IMR-90 (cell line): Measurements from ENCODE around the gene NR6A1. TPM values are rescaled to one million over a fixed set of nuclear protein-coding genes. Genes with fewer than 3 reads are reported as not detected.
A peak's percentile ranks its signal among the peaks of the same experiment; 100 is the strongest.

Source experiments
- ATAC-seq: fragments of 200-7000 bp; cut with Tn5 transposase; 2 replicates; pipeline ENCODE4 v1.9.1; 2020; ENCODE audit warnings: low read depth, mild to moderate bottlenecking, moderate library complexity
- BruUV-seq: library from RNA; stranded (reverse); fragments of 400-500 nt; replicated peaks from 2 replicates; lab custom pipeline; 2021; lab: Mats Ljungman, UMichigan
- CTCF ChIA-PET: fragments of 300-600 bp; formaldehyde crosslinking; extraction: SDS; loops from one replicate; lab custom pipeline; 2021; ENCODE audit warnings: antibody characterized with exemption; lab: Yijun Ruan, JAX
- POLR2A ChIA-PET: fragments of 300-600 bp; sonication (Branson Sonifier 250); formaldehyde crosslinking; loops from one replicate; lab custom pipeline; 2022; ENCODE audit warnings: antibody characterized with exemption; ENCODE audit not compliant: unreplicated experiment; lab: Charles Lee
- DNase-seq: peaks from one replicate; pipeline ENCODE4 v3.0.0; 2013
- H2AFZ ChIP-seq: replicated peaks from 2 replicates; pipeline ENCODE3; 2013; ENCODE audit warnings: low read length, mild to moderate bottlenecking; ENCODE audit not compliant: poor library complexity
- H2AK5ac ChIP-seq: 2 replicates; pipeline ENCODE4 v1.6.1; 2013; ENCODE audit warnings: low read depth, low read length, inconsistent platforms
- H2AK9ac ChIP-seq: replicated peaks from 2 replicates; pipeline ENCODE3; 2013; ENCODE audit warnings: mild to moderate bottlenecking, low read depth, low read length, moderate library complexity; ENCODE audit not compliant: poor library complexity
- H2BK120ac ChIP-seq: 2 replicates; pipeline ENCODE4 v1.6.1; 2013; ENCODE audit warnings: low read depth, low read length, inconsistent platforms
- H2BK15ac ChIP-seq: 3 replicates; pipeline ENCODE4 v1.6.1; 2013; ENCODE audit warnings: low read depth, low read length, inconsistent platforms
- H2BK20ac ChIP-seq: 2 replicates; pipeline ENCODE4 v1.6.1; 2013; ENCODE audit warnings: low read depth, mild to moderate bottlenecking, inconsistent platforms, low read length, moderate library complexity
- H2BK5ac ChIP-seq: 2 replicates; pipeline ENCODE4 v1.6.1; 2013; ENCODE audit warnings: mild to moderate bottlenecking, low read depth, low read length, inconsistent platforms; ENCODE audit not compliant: poor library complexity, severe bottlenecking
- H3K14ac ChIP-seq: replicated peaks from 2 replicates; pipeline ENCODE4 v1.6.1; 2013; ENCODE audit warnings: low read depth, low read length, inconsistent platforms
- H3K18ac ChIP-seq: 2 replicates; pipeline ENCODE4 v1.6.1; 2013; ENCODE audit warnings: low read depth, low read length, control low read depth
- H3K23ac ChIP-seq: 2 replicates; pipeline ENCODE4 v1.6.1; 2013; ENCODE audit warnings: low read depth, low read length, inconsistent platforms
- H3K27ac ChIP-seq: 2 replicates; pipeline ENCODE4 v1.5.1; 2013; ENCODE audit warnings: mild to moderate bottlenecking, control low read depth, low read length; ENCODE audit not compliant: insufficient read depth
- H3K27me3 ChIP-seq: 2 replicates; pipeline ENCODE4 v1.6.1; 2013; ENCODE audit warnings: low read length; ENCODE audit not compliant: control insufficient read depth, insufficient read depth
- H3K36me3 ChIP-seq: 2 replicates; pipeline ENCODE4 v1.6.1; 2013; ENCODE audit warnings: low read length, mixed read lengths; ENCODE audit not compliant: control insufficient read depth, insufficient read depth
- H3K4ac ChIP-seq: 2 replicates; pipeline ENCODE4 v1.6.1; 2013; ENCODE audit warnings: low read depth, low read length, inconsistent platforms
- H3K4me1 ChIP-seq: 2 replicates; pipeline ENCODE4 v1.6.1; 2013; ENCODE audit warnings: low read length, mixed read lengths; ENCODE audit not compliant: control insufficient read depth, insufficient read depth
- H3K4me2 ChIP-seq: 2 replicates; pipeline ENCODE4 v1.6.1; 2013; ENCODE audit warnings: low read depth, mild to moderate bottlenecking, control low read depth, low read length, moderate library complexity
- H3K4me3 ChIP-seq: 2 replicates; pipeline ENCODE4 v1.5.1; 2013; ENCODE audit warnings: low read depth, mild to moderate bottlenecking, control low read depth, low read length, moderate library complexity; ENCODE audit not compliant: insufficient read depth
- H3K56ac ChIP-seq: 2 replicates; pipeline ENCODE4 v1.6.1; 2013; ENCODE audit warnings: low read length, inconsistent platforms; ENCODE audit not compliant: insufficient read depth; ENCODE audit errors: extremely low read depth
- H3K79me1 ChIP-seq, 2 experiments: 2 replicates each; pipeline ENCODE4 v1.6.1; 2013; ENCODE audit warnings: low read length in 2 of 2, inconsistent platforms in 1 of 2, low read depth in 1 of 2
- H3K9ac ChIP-seq: 2 replicates; pipeline ENCODE4 v1.6.1; 2013; ENCODE audit warnings: low read depth, low read length, control low read depth
- H3K9me1 ChIP-seq: 2 replicates; pipeline ENCODE4 v1.6.1; 2013; ENCODE audit warnings: low read length, inconsistent platforms; ENCODE audit not compliant: insufficient read depth
- H3K9me3 ChIP-seq: 2 replicates; pipeline ENCODE4 v1.6.1; 2013; ENCODE audit warnings: low read length; ENCODE audit not compliant: control insufficient read depth, insufficient read depth
- H4K20me1 ChIP-seq: 2 replicates; pipeline ENCODE4 v1.6.1; 2013; ENCODE audit warnings: low read length, inconsistent platforms; ENCODE audit not compliant: insufficient read depth
- H4K5ac ChIP-seq: 2 replicates; pipeline ENCODE4 v1.6.1; 2013; ENCODE audit warnings: mild to moderate bottlenecking, low read depth, low read length, control low read depth
- H4K8ac ChIP-seq, 2 experiments: 2 replicates each; pipeline ENCODE4 v1.6.1; 2013; ENCODE audit warnings: low read depth in 2 of 2, low read length in 2 of 2, control low read depth in 1 of 2, inconsistent platforms in 1 of 2
- H4K91ac ChIP-seq: 2 replicates; pipeline ENCODE4 v1.6.1; 2013; ENCODE audit warnings: low read depth, low read length, inconsistent platforms; ENCODE audit not compliant: insufficient read depth
- BHLHE40 ChIP-seq: fragments of 150-350 bp; IDR thresholded peaks from 2 replicates; pipeline ENCODE4 v1.6.1; 2016; ENCODE audit warnings: mild to moderate bottlenecking, low read depth, low read length
- CEBPB ChIP-seq: IDR thresholded peaks from 2 replicates; pipeline ENCODE4 v1.6.1; 2012; ENCODE audit warnings: low read depth, low read length, improper control_type of control experiment
- CHD1 ChIP-seq: IDR thresholded peaks from 2 replicates; pipeline ENCODE4 v1.6.1; 2012; ENCODE audit warnings: low read depth, low read length, improper control_type of control experiment
- ELK1 ChIP-seq: fragments of 150-350 bp; IDR thresholded peaks from 2 replicates; pipeline ENCODE4 v1.6.1; 2016; ENCODE audit warnings: low read depth, mild to moderate bottlenecking, low read length, moderate library complexity, borderline replicate concordance
- FOS ChIP-seq: fragments of 150-350 bp; IDR thresholded peaks from 2 replicates; pipeline ENCODE4 v1.6.1; 2016; ENCODE audit warnings: low read depth, low read length
- MAFK ChIP-seq: IDR thresholded peaks from 2 replicates; pipeline ENCODE4 v1.6.1; 2012; ENCODE audit warnings: low read depth, low read length, improper control_type of control experiment
- MAZ ChIP-seq: IDR thresholded peaks from 2 replicates; pipeline ENCODE4 v1.6.1; 2012; ENCODE audit warnings: low read depth, mild to moderate bottlenecking, low read length, improper control_type of control experiment, moderate library complexity, borderline replicate concordance
- MXI1 ChIP-seq: IDR thresholded peaks from 2 replicates; pipeline ENCODE4 v1.6.1; 2012; ENCODE audit warnings: low read depth, mild to moderate bottlenecking, low read length, moderate library complexity, borderline replicate concordance
- NFE2L2 ChIP-seq: fragments of 150-350 bp; IDR thresholded peaks from 2 replicates; pipeline ENCODE4 v1.6.1; 2016; ENCODE audit warnings: low read depth, mild to moderate bottlenecking, low read length
- POLR2A ChIP-seq: IDR thresholded peaks from 2 replicates; pipeline ENCODE4 v1.6.1; 2012; ENCODE audit warnings: mild to moderate bottlenecking, low read depth, low read length
- RAD21 ChIP-seq: IDR thresholded peaks from 2 replicates; pipeline ENCODE4 v1.6.1; 2012; ENCODE audit warnings: low read length, improper control_type of control experiment
- RCOR1 ChIP-seq: IDR thresholded peaks from 2 replicates; pipeline ENCODE4 v1.6.1; 2012; ENCODE audit warnings: mild to moderate bottlenecking, low read length, improper control_type of control experiment; ENCODE audit not compliant: insufficient replicate concordance
- RFX5 ChIP-seq: IDR thresholded peaks from 2 replicates; pipeline ENCODE4 v1.8.0; 2012; ENCODE audit warnings: low read depth, mild to moderate bottlenecking, low read length, moderate library complexity
- WGBS, 2 experiments: methylation state at CpG; one replicate each; pipeline versions ENCODE4 v1.1.5 to v1.1.7; 2013; ENCODE audit warnings: missing lambda C conversion rate in 2 of 2; ENCODE audit not compliant: insufficient read length in 1 of 2; ENCODE audit errors: extremely low coverage in 2 of 2; 5-methylcytosine and 5-hydroxymethylcytosine counted together
- dilution Hi-C: fragments of 300-500 bp; cut with HindIII; formaldehyde crosslinking; loops from one replicate; pipeline ENCODE4 v1.14.3; 2018; ENCODE audit warnings: low sequenced_read_pairs; ENCODE audit not compliant: unreplicated experiment
- in situ Hi-C: fragments of 300-500 bp; cut with MboI; formaldehyde crosslinking; loops from 3 replicates; pipeline ENCODE4 v1.14.3; 2019; ENCODE audit warnings: low sequenced_read_pairs, inconsistent platforms, mixed read lengths
- intact Hi-C: fragments of 100-400 bp; cut with micrococcal nuclease; formaldehyde crosslinking; loops from 2 replicates; pipeline ENCODE4 v1.10.0; 2022
- polyA plus RNA-seq, 3 experiments: library from polyadenylated mRNA; depleted of rRNA; stranded (reverse); fragments of >200 nt; gene quantifications; 2 replicates each; pipeline ENCODE4 v1.2.3, GENCODE V29; 2012; ENCODE audit warnings: low replicate concordance in 1 of 3
- total RNA-seq: library from RNA; depleted of rRNA; stranded (reverse); fragments of >200 nt; gene quantifications from 2 replicates; pipeline ENCODE4 v1.2.3, GENCODE V29; 2012
- TF ChIP-seq, protein P1 (sequence below): conservative IDR thresholded peaks from 2 replicates; pipeline ENCODE4 v1.5.1; 2012; ENCODE audit warnings: mild to moderate bottlenecking, low read depth, low read length, improper control_type of control experiment
- TF ChIP-seq, protein P2 (sequence below): fragments of 150-350 bp; IDR thresholded peaks from 2 replicates; pipeline ENCODE4 v1.6.1; 2017; ENCODE audit warnings: mild to moderate bottlenecking, antibody characterized with exemption, low read length, low read depth

The NR6A1 gene
- total and polyA plus RNA-seq, 2 of the 4 experiments (the other 2 are of a cell fraction): 0.14 to 0.36 TPM

- BruUV-seq: no TSS peak
- CTCF ChIA-PET: interaction anchor here (0.6 to 1.3 kb wide), 2 partner anchors 52 to 73 kb away, joined by 3 to 16 read pairs; partner anchors contain the start of gene WDR38
- H3K14ac ChIP-seq: peak overlapping the region; percentile 65
- peaks cover 3% of the 10 kb centered on the region; the same call in 1 of the 2 replicates for H3K27me3 ChIP-seq
- peak overlapping the region; percentile 87 for H4K91ac ChIP-seq
- H2AFZ ChIP-seq: peak overlapping the region; percentile 82
- no CpG with 5 or more reads among the region's 14 CpGs for WGBS, 2 experiments
- H2AK9ac ChIP-seq: peak overlapping the region; percentile 96
- no peaks in the 10 kb centered on the region for H3K36me3 ChIP-seq
- no peak for DNase-seq
- H3K4me3 ChIP-seq: no peak overlapping the region
- H2AK5ac ChIP-seq: peak overlapping the region; percentile 96
- peak overlapping the region; percentile 63 for H3K23ac ChIP-seq
- in situ Hi-C loops (no loop called here), dilution Hi-C loops (no loop called here), intact Hi-C loops (no loop called here)
- peaks cover 22% of the 10 kb centered on the region for H3K4me1 ChIP-seq
- peak overlapping the region; percentile 82 to 90 for H4K8ac ChIP-seq
- H2BK20ac ChIP-seq: peak overlapping the region; percentile 93
- peak overlapping the region; percentile 89 for H3K4ac ChIP-seq
- peak overlapping the region; percentile 96 for H2BK120ac ChIP-seq
- no peaks in the 10 kb centered on the region for H3K9me3 ChIP-seq
- H3K18ac ChIP-seq: peak overlapping the region; percentile 80
- POLR2A ChIA-PET: interaction anchor here (0.7 kb wide), 1 partner anchor 17 kb away, joined by 4 read pairs; no protein-coding TSS in a partner anchor
- H3K9ac ChIP-seq: peak overlapping the region; percentile 70
- H3K9me1 ChIP-seq: 0 out of 2 replicates have a peak, but pooled peaks cover 4% of the 10 kb centered on the region
- peak overlapping the region; percentile 68 for H2BK5ac ChIP-seq
- peak overlapping the region; percentile 94 for H3K27ac ChIP-seq
- H4K5ac ChIP-seq: peak overlapping the region; percentile 84
- H2BK15ac ChIP-seq: peak overlapping the region; percentile 72
- no peaks in the 10 kb centered on the region for H3K79me1 ChIP-seq
- H3K56ac ChIP-seq: peak overlapping the region; percentile 83; the same call in 1 of the 2 replicates
- H3K4me2 ChIP-seq: peak overlapping the region; percentile 68
- no peaks in the 10 kb centered on the region for H4K20me1 ChIP-seq
- no peak for ATAC-seq
- TF ChIP-seq BHLHE40 (no peak), RCOR1 (no peak), MXI1 (no peak), ELK1 (no peak), CHD1 (no peak), MAZ (no peak), RAD21 (no peak), RFX5 (no peak), FOS (no peak), POLR2A (no peak), MAFK (no peak), NFE2L2 (no peak), CEBPB (no peak)
- TF ChIP-seq, protein P1, sequence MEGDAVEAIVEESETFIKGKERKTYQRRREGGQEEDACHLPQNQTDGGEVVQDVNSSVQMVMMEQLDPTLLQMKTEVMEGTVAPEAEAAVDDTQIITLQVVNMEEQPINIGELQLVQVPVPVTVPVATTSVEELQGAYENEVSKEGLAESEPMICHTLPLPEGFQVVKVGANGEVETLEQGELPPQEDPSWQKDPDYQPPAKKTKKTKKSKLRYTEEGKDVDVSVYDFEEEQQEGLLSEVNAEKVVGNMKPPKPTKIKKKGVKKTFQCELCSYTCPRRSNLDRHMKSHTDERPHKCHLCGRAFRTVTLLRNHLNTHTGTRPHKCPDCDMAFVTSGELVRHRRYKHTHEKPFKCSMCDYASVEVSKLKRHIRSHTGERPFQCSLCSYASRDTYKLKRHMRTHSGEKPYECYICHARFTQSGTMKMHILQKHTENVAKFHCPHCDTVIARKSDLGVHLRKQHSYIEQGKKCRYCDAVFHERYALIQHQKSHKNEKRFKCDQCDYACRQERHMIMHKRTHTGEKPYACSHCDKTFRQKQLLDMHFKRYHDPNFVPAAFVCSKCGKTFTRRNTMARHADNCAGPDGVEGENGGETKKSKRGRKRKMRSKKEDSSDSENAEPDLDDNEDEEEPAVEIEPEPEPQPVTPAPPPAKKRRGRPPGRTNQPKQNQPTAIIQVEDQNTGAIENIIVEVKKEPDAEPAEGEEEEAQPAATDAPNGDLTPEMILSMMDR: no peak
- TF ChIP-seq, protein P2, sequence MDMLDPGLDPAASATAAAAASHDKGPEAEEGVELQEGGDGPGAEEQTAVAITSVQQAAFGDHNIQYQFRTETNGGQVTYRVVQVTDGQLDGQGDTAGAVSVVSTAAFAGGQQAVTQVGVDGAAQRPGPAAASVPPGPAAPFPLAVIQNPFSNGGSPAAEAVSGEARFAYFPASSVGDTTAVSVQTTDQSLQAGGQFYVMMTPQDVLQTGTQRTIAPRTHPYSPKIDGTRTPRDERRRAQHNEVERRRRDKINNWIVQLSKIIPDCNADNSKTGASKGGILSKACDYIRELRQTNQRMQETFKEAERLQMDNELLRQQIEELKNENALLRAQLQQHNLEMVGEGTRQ: no peak
These were observed 9.1 kb upstream of the NR6A1 start for GRCh38 chr9:124780060-124780756.
